GM19397 (cell line): ENCODE data around the gene HIP1R.

Experiments
- ATAC-seq: cut with Tn5 transposase; IDR thresholded peaks from one replicate; pipeline ENCODE4 v1.9.1; 2021; ENCODE audit warnings: mild to moderate bottlenecking, moderate library complexity; ENCODE audit not compliant: unreplicated experiment

Gene HIP1R

GRCh38 chr12:122834104-122834920 lies 945 bp upstream of the HIP1R start:
- ATAC-seq: no peak

GRCh38 chr12:122835750-122836026 lies 431 bp downstream of the HIP1R start:
- ATAC-seq: no peak

- no peak for ATAC-seq
These were observed 1.0 kb downstream of the HIP1R start for GRCh38 chr12:122836027-122836921.

- no peak for ATAC-seq
These were observed 2.3 kb downstream of the HIP1R start for GRCh38 chr12:122837306-122838265.

- no peak for ATAC-seq
These were observed 3.6 kb downstream of the HIP1R start for GRCh38 chr12:122838841-122839240.

- ATAC-seq: no peak
These were observed 4.8 kb downstream of the HIP1R start for GRCh38 chr12:122839907-122840554.

GRCh38 chr12:122840580-122841513 lies 5.6 kb downstream of the HIP1R start:
- no peak for ATAC-seq

- no peak for ATAC-seq
These were observed 6.5 kb downstream of the HIP1R start for GRCh38 chr12:122841544-122842321.

GRCh38 chr12:122842505-122843405 lies 7.5 kb downstream of the HIP1R start:
- no peak for ATAC-seq

GRCh38 chr12:122843455-122843854 lies 8.2 kb downstream of the HIP1R start:
- no peak for ATAC-seq

GRCh38 chr12:122844366-122844971 lies 9.2 kb downstream of the HIP1R start:
- ATAC-seq: no peak

GRCh38 chr12:122845041-122845864 lies 10.0 kb downstream of the HIP1R start:
- ATAC-seq: no peak

GRCh38 chr12:122845865-122846621 lies 10.8 kb downstream of the HIP1R start:
- no peak for ATAC-seq

- no peak for ATAC-seq
These were observed 11.6 kb downstream of the HIP1R start for GRCh38 chr12:122846622-122847515.

GRCh38 chr12:122847516-122847836 lies 12.2 kb downstream of the HIP1R start:
- no peak for ATAC-seq
